Breast epithelium (tissue), 3 donors: ENCODE data around the gene KIAA0825.

ENCODE experiments used
- POLR2A ChIP-seq: fragments of 450-650 bp; IDR thresholded peaks from one replicate; pipeline ENCODE4 v1.6.1; 2016; ENCODE audit warnings: antibody characterized with exemption, mild to moderate bottlenecking, moderate library complexity
- TF ChIP-seq, protein P1 (sequence below), 3 donors: fragments of 450-650 bp; IDR thresholded peaks; one replicate each; pipeline ENCODE4 v1.5.1; 2016 to 2017; ENCODE audit warnings: antibody characterized with exemption in 3 of 3, mild to moderate bottlenecking in 3 of 3, moderate library complexity in 3 of 3

DNA sequence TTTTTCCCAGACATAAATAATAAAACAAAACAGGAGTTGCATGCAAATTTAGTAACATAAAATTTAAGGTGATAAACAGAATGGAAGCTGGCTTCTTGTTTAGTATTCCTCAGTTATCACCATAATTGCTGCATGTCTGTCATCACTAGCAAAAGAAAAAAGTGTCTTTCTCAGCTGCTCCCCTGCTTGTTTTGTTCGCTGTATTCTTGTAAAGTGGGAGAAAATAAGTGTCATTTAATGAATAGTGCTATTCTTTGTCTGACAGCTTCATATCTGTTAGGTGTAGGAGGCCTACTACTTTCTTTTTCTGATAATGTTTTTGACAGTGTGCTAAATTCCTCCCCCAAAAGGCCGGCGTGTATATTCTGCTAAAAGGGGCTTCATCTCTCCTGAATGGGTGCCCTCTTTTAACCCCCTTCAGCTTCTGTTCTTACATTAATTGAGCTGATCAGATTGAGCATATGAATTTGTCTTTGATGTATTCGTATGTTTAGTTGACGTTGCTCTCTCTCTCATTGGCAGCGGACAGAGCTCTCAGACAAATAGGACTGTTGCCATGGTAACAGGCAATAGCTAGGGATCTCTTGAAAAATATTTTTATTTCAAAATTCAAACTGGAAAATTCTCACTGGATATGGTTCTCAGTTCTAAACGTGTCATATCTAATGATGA, 303.8 kb downstream of the KIAA0825 start:
- TF ChIP-seq POLR2A = no peak
- TF ChIP-seq, protein P1, sequence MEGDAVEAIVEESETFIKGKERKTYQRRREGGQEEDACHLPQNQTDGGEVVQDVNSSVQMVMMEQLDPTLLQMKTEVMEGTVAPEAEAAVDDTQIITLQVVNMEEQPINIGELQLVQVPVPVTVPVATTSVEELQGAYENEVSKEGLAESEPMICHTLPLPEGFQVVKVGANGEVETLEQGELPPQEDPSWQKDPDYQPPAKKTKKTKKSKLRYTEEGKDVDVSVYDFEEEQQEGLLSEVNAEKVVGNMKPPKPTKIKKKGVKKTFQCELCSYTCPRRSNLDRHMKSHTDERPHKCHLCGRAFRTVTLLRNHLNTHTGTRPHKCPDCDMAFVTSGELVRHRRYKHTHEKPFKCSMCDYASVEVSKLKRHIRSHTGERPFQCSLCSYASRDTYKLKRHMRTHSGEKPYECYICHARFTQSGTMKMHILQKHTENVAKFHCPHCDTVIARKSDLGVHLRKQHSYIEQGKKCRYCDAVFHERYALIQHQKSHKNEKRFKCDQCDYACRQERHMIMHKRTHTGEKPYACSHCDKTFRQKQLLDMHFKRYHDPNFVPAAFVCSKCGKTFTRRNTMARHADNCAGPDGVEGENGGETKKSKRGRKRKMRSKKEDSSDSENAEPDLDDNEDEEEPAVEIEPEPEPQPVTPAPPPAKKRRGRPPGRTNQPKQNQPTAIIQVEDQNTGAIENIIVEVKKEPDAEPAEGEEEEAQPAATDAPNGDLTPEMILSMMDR (IDR thresholded peaks at IDR 0.05) = no peak
